Keratinocyte (primary cell): ENCODE measurements around the gene PPFIBP2. TPM values are rescaled to one million over a fixed set of nuclear protein-coding genes. Genes with fewer than 3 reads are reported as not detected.
A peak's percentile ranks its signal among the peaks of the same experiment; 100 is the strongest.

Experiments
- DNase-seq: peaks from one replicate; pipeline ENCODE4 v3.0.0-alpha.2; 2011; ENCODE audit warnings: low read depth, missing footprints, low spot score
- FAIRE-seq: peaks from 2 replicates; lab custom pipeline; 2011; peaks lifted over from hg19 to GRCh38; lab: Jason Lieb, UNC
- H2AFZ ChIP-seq: 2 replicates; pipeline ENCODE4 v1.6.0; 2012; ENCODE audit warnings: low read length, control low read depth, inconsistent platforms; ENCODE audit not compliant: control insufficient read depth
- H3K27ac ChIP-seq: 2 replicates; pipeline ENCODE4 v1.5.1; 2011; ENCODE audit warnings: low read length; ENCODE audit not compliant: control insufficient read depth, insufficient read depth
- H3K27me3 ChIP-seq: 3 replicates; pipeline ENCODE4 v1.6.0; 2011; ENCODE audit warnings: low read length; ENCODE audit not compliant: control insufficient read depth, insufficient read depth; ENCODE audit errors: extremely low read depth
- H3K36me3 ChIP-seq, 2 experiments: 2 replicates in 1 of 2; 3 replicates in 1 of 2; pipeline ENCODE4 v1.5.1; 2011; ENCODE audit warnings: low read length in 2 of 2, mild to moderate bottlenecking in 1 of 2; ENCODE audit not compliant: control insufficient read depth in 2 of 2, insufficient read depth in 2 of 2; ENCODE audit errors: extremely low read depth in 1 of 2
- H3K4me1 ChIP-seq: 3 replicates; pipeline ENCODE4 v1.5.1; 2011; ENCODE audit warnings: low read length; ENCODE audit not compliant: control insufficient read depth, insufficient read depth; ENCODE audit errors: extremely low read depth
- H3K4me2 ChIP-seq: 3 replicates; pipeline ENCODE4 v1.6.0; 2011; ENCODE audit warnings: low read depth, low read length; ENCODE audit not compliant: control insufficient read depth, insufficient read depth; ENCODE audit errors: extremely low read depth
- H3K4me3 ChIP-seq, 3 experiments: fragments of 200-600 bp in 1 of 3; sonication (generic) in 1 of 3; 2 replicates in 2 of 3; 3 replicates in 1 of 3; pipeline ENCODE4 v1.5.1; 2011 to 2016; ENCODE audit warnings: low read length in 3 of 3, mild to moderate bottlenecking in 3 of 3, control low read depth in 2 of 3, inconsistent platforms in 1 of 3, low read depth in 1 of 3, mixed read lengths in 1 of 3, mixed run types in 1 of 3, moderate library complexity in 1 of 3; ENCODE audit not compliant: control insufficient read depth in 2 of 3, insufficient read depth in 2 of 3; ENCODE audit errors: extremely low read depth in 1 of 3
- H3K79me2 ChIP-seq: 2 replicates; pipeline ENCODE4 v1.6.0; 2012; ENCODE audit warnings: low read length; ENCODE audit not compliant: control insufficient read depth, insufficient read depth
- H3K9ac ChIP-seq: 3 replicates; pipeline ENCODE4 v1.6.0; 2011; ENCODE audit warnings: low read length; ENCODE audit not compliant: control insufficient read depth, insufficient read depth; ENCODE audit errors: extremely low read depth
- H3K9me1 ChIP-seq: 3 replicates; pipeline ENCODE4 v1.6.0; 2011; ENCODE audit warnings: low read length; ENCODE audit not compliant: control insufficient read depth, insufficient read depth; ENCODE audit errors: extremely low read depth
- H3K9me3 ChIP-seq: 2 replicates; pipeline ENCODE4 v1.5.1; 2012; ENCODE audit warnings: low read depth, low read length; ENCODE audit not compliant: control insufficient read depth
- H4K20me1 ChIP-seq: 3 replicates; pipeline ENCODE4 v1.6.0; 2011; ENCODE audit warnings: low read length; ENCODE audit not compliant: control insufficient read depth, insufficient read depth; ENCODE audit errors: extremely low read depth
- CTCF ChIP-seq, 3 experiments: IDR thresholded peaks in 1 of 3; conservative IDR thresholded peaks in 1 of 3; optimal IDR thresholded peaks in 1 of 3; 2 replicates in 2 of 3; 3 replicates in 1 of 3; pipeline versions ENCODE3 to v1.5.1; 2011; ENCODE audit warnings: low read length in 3 of 3, mild to moderate bottlenecking in 3 of 3, moderate library complexity in 2 of 3, control low read depth in 1 of 3, inconsistent platforms in 1 of 3; ENCODE audit not compliant: insufficient read depth in 2 of 3; ENCODE audit errors: extremely low read depth in 1 of 3
- EZH2 ChIP-seq: IDR thresholded peaks from one replicate; pipeline ENCODE4 v1.6.1; 2012; ENCODE audit warnings: inconsistent platforms, mild to moderate bottlenecking, low read length, moderate library complexity
- dilution Hi-C: fragments of 300-500 bp; cut with MboI; formaldehyde crosslinking; loops from one replicate; pipeline ENCODE4 v1.7.0; 2020; ENCODE audit warnings: low sequenced_read_pairs; ENCODE audit not compliant: extremely low pct_ligation_motif_present
- polyA plus RNA-seq, 5 experiments: library from polyadenylated mRNA; depleted of rRNA in 3 of 5; stranded (reverse) in 3 of 5; stranded (forward) in 1 of 5; unstranded in 1 of 5; fragments of >200 nt; gene quantifications; 1 replicate in 1 of 5; 2 replicates in 3 of 5; 3 replicates in 1 of 5; pipeline versions ENCODE4 v1.2.1 to v1.2.3, GENCODE V29; 2011 to 2012; ENCODE audit warnings: missing spikeins in 2 of 5, low read depth in 1 of 5, low replicate concordance in 1 of 5

PPFIBP2 gene
- polyA plus RNA-seq, 1 donor (not counting 4 experiments of a cell fraction or from before 2014, with no cell fraction given): 11.0 TPM

- FAIRE-seq (no peak), DNase-seq (no peak)
- dilution Hi-C loops: no loop called here
- Histone ChIP-seq H3K4me3 (no peak overlapping the region), H3K9me1 (no peaks in the 10 kb centered on the region), H3K4me2 (peak overlapping the region; percentile 12), H3K4me1 (peaks cover 17% of the 10 kb centered on the region), H3K9me3 (no peaks in the 10 kb centered on the region), H3K36me3 (no peaks in the 10 kb centered on the region), H3K79me2 (no peaks in the 10 kb centered on the region), H3K27ac (no peak overlapping the region), H4K20me1 (no peaks in the 10 kb centered on the region), H3K9ac (no peak overlapping the region), H3K27me3 (no peaks in the 10 kb centered on the region), H2AFZ (no peak overlapping the region)
- TF ChIP-seq EZH2 (no peak), CTCF (optimal IDR thresholded peaks at IDR 0.05 in 1 of 3, IDR thresholded peaks at IDR 0.05 in 1 of 3, conservative IDR thresholded peaks at IDR 0.05 in 1 of 3; ENCODE audit: extremely low read depth in 1 of 3, insufficient read depth in 2 of 3, low read length in 3 of 3) (no peak)
Measured at GRCh38 chr11:7612056-7612660, 98.4 kb downstream of the PPFIBP2 start.

- FAIRE-seq (peak; percentile 41), DNase-seq (no peak)
- no peak overlapping the region for H3K27ac ChIP-seq
- H3K4me3 ChIP-seq: no peak overlapping the region
- peaks cover 17% of the 10 kb centered on the region for H3K4me1 ChIP-seq
- TF ChIP-seq EZH2: no peak
- no peak for TF ChIP-seq CTCF (optimal IDR thresholded peaks at IDR 0.05 in 1 of 3, IDR thresholded peaks at IDR 0.05 in 1 of 3, conservative IDR thresholded peaks at IDR 0.05 in 1 of 3; ENCODE audit: extremely low read depth in 1 of 3, insufficient read depth in 2 of 3, low read length in 3 of 3)
- peak overlapping the region; percentile 12 for H3K4me2 ChIP-seq
- H3K9me1 ChIP-seq: no peaks in the 10 kb centered on the region
- H3K9ac ChIP-seq: no peak overlapping the region
- no peaks in the 10 kb centered on the region for H3K79me2 ChIP-seq
- H3K36me3 ChIP-seq: no peaks in the 10 kb centered on the region
- H4K20me1 ChIP-seq: no peaks in the 10 kb centered on the region
- no peak overlapping the region for H2AFZ ChIP-seq
- dilution Hi-C loops: no loop called here
- H3K9me3 ChIP-seq: no peaks in the 10 kb centered on the region
- H3K27me3 ChIP-seq: no peaks in the 10 kb centered on the region
Measured at GRCh38 chr11:7612661-7613393, 99.0 kb downstream of the PPFIBP2 start.
